GM19438 (cell line): ENCODE data around the gene HIF3A.
"Not testable (repeated sequence)": the region's sequence is repeated elsewhere in the genome, so short reads cannot be mapped to it uniquely, and the experiment has no call there.

Experiments
- ATAC-seq: cut with Tn5 transposase; IDR thresholded peaks from one replicate; pipeline ENCODE4 v1.9.1; 2021; ENCODE audit warnings: low read depth; ENCODE audit not compliant: unreplicated experiment

The HIF3A gene

GRCh38 chr19:46296722-46297461 lies at the start of gene HIF3A:
Gene HIF3A (plus strand): TSS chr19:46297042. CDS start chr19:46297077, 35 bp downstream.
- ATAC-seq: no peak

GRCh38 chr19:46250076-46250735 lies 46.6 kb upstream of the HIF3A start:
- no peak for ATAC-seq

GRCh38 chr19:46251416-46251815 lies 45.4 kb upstream of the HIF3A start:
- no peak for ATAC-seq

DNA sequence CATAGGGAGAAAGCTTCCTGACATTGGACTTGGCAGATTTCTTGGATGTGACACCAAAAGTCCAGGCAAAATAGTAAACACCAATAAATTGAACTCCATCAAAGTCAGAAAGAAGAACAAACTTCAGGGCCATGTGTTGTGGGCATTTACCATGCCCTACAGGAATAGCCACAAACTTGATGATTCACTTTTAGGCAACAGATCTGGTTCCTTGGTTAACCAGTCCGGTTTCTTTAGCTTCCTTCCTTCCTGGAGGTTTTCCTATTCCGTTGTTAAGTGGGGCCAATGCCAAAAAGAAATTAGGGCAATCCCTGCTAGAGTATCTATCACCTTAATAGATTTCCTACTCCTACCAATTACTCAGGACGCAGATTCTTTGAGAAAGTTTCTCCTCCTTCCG lies 42.1 kb upstream of the HIF3A start:
- ATAC-seq: no peak

DNA sequence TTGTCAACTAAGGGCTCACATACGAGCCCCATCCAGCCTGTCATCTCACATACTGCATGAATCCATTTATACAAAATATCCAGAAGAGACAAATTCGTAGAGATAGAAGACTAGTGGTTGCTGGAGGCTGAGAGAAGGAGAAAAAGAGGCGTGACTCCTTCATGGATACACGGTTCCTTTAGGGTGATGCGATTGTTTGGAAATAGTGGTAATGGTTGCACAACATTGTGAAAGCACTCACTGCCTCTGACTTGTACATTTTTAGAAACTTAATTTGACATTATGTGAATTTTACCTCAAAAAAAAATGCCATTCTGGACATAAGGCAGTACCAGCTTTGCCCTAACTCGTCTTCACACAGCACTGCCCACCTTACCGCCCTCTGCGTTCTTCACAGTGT lies 40.0 kb upstream of the HIF3A start:
- no peak for ATAC-seq

DNA sequence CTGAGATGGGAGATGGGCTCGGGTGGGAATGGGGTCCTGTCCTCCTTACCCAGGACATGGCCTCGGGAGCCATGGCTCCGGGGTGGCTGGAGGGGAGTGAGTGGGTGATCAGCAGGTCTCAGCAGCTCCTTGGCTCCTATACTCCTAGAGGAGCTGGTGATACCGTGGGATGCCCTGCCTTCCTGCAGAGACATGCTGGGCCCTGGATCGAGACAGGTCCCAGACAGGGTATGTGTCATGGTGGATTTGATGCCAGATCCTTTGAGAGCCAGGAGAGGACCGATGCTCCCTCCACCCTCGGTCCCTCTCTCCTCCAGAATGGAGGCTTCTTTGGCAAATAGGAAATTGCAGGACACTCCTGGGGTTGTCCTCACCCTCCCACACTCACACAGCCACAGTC lies 35.3 kb upstream of the HIF3A start:
- not testable (repeated sequence) for ATAC-seq

- ATAC-seq: not testable (repeated sequence)
Measured at GRCh38 chr19:46262684-46263296, 34.1 kb upstream of the HIF3A start.

- not testable (repeated sequence) for ATAC-seq
Measured at GRCh38 chr19:46264801-46265200, 32.0 kb upstream of the HIF3A start.

DNA sequence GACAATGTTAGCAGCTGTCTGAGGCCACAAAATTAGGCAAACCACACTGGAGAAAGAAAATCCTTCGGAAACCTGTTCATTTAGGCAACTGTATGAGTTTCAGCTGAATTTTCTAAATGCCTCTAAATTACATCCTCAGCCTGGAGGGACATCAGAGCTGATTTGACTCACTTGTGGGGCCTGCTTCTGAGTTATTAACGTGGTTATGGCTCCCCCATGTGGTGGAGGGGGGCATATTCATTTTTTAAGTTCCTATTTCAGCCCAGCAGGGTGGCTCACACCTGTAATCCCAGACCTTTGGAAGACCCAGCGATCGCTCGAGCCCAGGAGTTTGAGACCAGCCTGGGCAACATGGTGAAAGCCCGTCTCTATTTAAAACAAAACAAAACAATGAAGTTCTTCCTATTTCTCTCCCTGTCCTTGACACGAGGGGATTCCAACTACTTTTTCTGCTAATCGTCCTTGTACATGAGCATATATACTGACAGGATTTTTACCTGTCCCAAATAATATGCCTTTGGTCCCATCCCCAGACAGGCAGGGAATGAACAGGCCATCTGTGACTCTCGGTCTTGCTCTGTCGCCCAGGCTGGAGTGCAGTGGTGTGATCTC lies 31.5 kb upstream of the HIF3A start:
- ATAC-seq: no peak

DNA sequence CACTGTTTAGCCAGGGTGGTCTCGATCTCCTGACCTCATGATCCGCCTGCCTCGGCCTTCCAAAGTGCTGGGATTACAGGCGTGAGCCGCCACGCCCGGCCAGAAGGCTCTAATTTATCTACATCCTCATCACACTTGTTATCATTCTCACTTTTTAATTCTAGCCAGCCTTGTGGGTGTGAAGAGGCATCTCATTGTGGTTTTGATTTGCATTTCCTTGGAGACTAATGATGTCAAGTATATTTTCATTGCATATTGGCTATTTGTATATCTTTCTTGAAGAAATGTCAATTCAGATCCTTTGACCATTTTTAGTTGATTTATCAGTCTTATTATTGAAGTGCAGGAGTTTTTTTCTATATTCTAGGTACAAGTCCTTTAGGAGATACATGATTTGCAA lies 27.7 kb upstream of the HIF3A start:
- no peak for ATAC-seq

DNA sequence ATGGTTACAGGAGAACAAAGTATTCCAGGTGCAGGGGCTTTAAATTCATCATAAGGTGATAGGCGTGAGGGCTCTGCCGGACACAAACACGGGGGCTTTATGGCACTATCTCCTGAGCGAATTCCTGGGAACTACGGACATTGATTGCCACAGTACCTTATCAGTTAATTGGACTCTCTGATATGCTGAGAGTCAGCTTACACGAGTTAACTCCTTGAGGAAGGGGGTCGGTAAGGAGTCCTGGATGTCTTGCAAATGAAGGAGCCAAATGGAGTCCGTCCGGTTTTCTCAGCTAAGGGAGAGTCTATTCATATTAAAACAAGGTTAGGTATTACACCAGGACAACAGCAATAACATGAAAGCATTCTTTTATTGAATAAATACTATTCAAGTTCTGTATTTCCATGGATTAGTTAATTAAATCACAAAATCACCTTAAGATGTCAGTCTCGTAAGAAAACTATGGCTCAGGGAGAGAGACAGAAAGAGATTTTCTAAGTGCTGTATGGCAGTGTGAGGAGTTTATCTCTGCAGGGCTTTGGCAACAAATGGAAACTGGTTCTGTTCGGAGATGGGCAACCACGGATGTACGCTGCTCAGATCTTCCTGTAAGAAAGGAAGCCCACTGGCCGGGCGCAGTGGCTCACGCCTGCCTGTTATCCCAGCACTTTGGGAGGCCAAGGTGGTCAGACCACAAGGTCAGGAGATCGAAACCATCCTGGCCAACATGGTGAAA lies 26.2 kb upstream of the HIF3A start:
- no peak for ATAC-seq

- no peak for ATAC-seq
Measured at GRCh38 chr19:46271481-46272197, 25.2 kb upstream of the HIF3A start.

DNA sequence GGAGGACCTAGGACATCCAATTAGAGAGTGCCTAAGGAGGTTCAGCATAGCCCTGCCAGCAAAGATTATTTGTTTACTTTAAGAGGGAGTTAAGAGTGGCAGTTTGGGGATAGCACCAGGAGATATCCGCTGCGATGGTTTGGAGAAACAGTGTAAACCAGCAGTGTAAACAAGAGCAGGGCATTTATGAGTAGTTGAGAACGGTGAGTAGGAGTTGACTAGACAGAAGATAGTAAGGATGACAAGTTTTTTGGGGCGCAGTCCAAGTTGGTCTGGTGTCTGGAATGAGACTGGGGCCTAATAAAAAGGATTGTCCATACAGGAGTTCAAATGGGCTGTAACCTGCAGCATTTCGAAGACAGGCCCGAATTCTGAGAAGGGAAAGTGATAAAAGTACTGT lies 22.9 kb upstream of the HIF3A start:
- ATAC-seq: not testable (repeated sequence)

DNA sequence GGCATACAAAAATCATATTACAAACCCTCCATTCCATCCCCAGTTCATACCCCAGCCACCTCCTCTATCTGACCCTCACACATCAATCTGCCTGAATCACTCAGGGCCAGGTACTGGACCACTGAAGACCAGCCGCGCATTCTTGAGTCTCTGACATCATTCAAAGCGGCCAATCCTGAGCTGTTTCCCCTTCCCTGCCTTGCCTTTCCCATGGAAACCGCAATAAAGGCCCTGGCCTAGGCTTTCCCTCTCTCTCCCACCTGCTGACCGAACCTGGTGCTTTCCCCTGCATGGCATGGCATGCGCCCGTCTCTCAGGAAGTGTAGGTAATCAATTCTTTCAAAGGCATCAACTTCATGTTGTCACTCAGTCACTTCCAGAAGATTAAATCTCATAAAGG lies 17.7 kb upstream of the HIF3A start:
- ATAC-seq: no peak

GRCh38 chr19:46283771-46284170 lies 13.1 kb upstream of the HIF3A start:
- no peak for ATAC-seq

DNA sequence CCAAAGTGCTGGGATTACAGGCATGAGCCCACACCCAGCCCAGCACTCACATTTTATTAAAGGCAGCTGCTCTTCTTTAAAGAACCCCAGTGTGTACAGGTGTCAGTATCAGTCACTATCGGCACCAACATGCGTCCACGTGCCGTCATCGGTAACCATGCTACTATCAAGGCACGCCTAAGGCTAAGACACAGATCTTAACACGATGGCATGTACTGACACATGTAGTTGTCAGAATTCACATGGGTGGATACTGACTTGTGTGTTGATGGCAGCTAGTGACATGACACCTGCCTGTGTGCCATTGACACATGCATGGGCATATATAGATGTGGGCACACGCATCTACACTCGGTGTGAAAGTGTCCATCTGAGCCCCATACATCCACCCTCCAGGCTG lies 12.2 kb upstream of the HIF3A start:
- ATAC-seq: no peak

DNA sequence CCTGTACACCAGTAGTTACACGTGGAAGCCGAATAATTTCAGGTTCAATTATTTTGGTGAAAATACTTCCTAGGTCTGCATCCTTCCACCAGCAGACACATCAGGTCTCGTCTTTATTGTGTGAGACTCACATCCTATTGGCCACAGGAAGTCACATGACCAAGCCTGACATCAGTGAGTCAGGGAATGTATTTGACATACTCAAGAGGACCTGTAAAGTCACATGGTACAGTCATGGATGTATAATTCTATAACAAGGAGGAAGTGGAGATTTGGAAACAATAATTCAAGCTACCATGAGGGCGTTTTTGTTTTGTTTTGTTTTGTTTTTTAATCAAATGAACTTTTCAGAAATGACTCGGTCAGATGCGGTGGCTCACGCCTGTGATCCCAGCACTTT lies 9.3 kb upstream of the HIF3A start:
- ATAC-seq: no peak

- ATAC-seq: no peak
Measured at GRCh38 chr19:46288896-46289588, 7.8 kb upstream of the HIF3A start.
